HCT116 (cell line): ENCODE results near the gene HOTAIR. TPM values are rescaled to one million over a fixed set of nuclear protein-coding genes. Genes with fewer than 3 reads are reported as not detected.

Experiments used
- ATAC-seq: fragments of 200-7000 bp; cut with Tn5 transposase; 2 replicates; pipeline ENCODE4 v1.9.1; 2020; ENCODE audit warnings: mild to moderate bottlenecking, moderate library complexity
- BruUV-seq: library from RNA; stranded (reverse); fragments of 400-500 nt; replicated peaks from 2 replicates; lab custom pipeline; 2021; lab: Mats Ljungman, UMichigan
- CTCF ChIA-PET: fragments of 300-600 bp; sonication (Branson Sonifier 250); formaldehyde crosslinking; loops from one replicate; lab custom pipeline; 2021; ENCODE audit warnings: antibody characterized with exemption; lab: Charles Lee
- POLR2A ChIA-PET: fragments of 300-600, 350-600 bp; sonication (Branson Sonifier 250); formaldehyde crosslinking; loops from one replicate; lab custom pipeline; 2021; ENCODE audit warnings: antibody characterized with exemption; lab: Charles Lee
- RAD21 ChIA-PET, 2 experiments: fragments of 300-600 bp; sonication (Branson Sonifier 250); formaldehyde crosslinking; loops; one replicate each; lab custom pipeline; 2023; ENCODE audit warnings: low total read pairs in 2 of 2; ENCODE audit not compliant: uncharacterized antibody in 2 of 2, unreplicated experiment in 2 of 2, low non-redundant PET in 1 of 2; lab: Charles Lee
- DNase-seq: peaks from one replicate; pipeline ENCODE4 v3.0.0-alpha.2; 2010; ENCODE audit warnings: low read depth, low spot score
- H2AFZ ChIP-seq: fragments of 200-600 bp; shearing (Covaris generic), sonication (generic); 2 replicates; pipeline ENCODE4 v1.6.1; 2017; ENCODE audit warnings: low read depth, mixed run types, mixed read lengths, antibody characterized with exemption, low read length; ENCODE audit not compliant: poor library complexity, severe bottlenecking
- H3K27ac ChIP-seq: 2 replicates; pipeline ENCODE4 v1.5.1; 2012; ENCODE audit warnings: low read depth, low read length
- H3K27me3 ChIP-seq: fragments of 200-600 bp; sonication (generic); 2 replicates; pipeline ENCODE4 v1.6.1; 2016; ENCODE audit warnings: mixed run types, low read length, mixed read lengths; ENCODE audit not compliant: insufficient read depth
- H3K36me3 ChIP-seq, 2 experiments: fragments of 200-500 bp in 1 of 2; fragments of 200-600 bp in 1 of 2; sonication (Bioruptor generic) in 1 of 2; sonication (generic) in 1 of 2; 2 replicates each; pipeline versions ENCODE4 v1.5.1 to v1.6.1; 2014 to 2016; ENCODE audit warnings: low read length in 2 of 2, inconsistent platforms in 1 of 2, mixed read lengths in 1 of 2, mixed run types in 1 of 2; ENCODE audit not compliant: insufficient read depth in 2 of 2, control insufficient read depth in 1 of 2
- H3K4me1 ChIP-seq, 2 experiments: fragments of 200-600 bp in 1 of 2; sonication (generic) in 1 of 2; 2 replicates each; pipeline versions ENCODE4 v1.5.1 to v1.6.1; 2012 to 2017; ENCODE audit warnings: low read length in 2 of 2, inconsistent platforms in 1 of 2, mild to moderate bottlenecking in 1 of 2, mixed read lengths in 1 of 2, mixed run types in 1 of 2, moderate library complexity in 1 of 2; ENCODE audit not compliant: insufficient read depth in 2 of 2, control insufficient read depth in 1 of 2
- H3K4me2 ChIP-seq: fragments of 200-600 bp; sonication (generic); 2 replicates; pipeline ENCODE4 v1.6.1; 2017; ENCODE audit warnings: mixed run types, low read length, mixed read lengths
- H3K4me3 ChIP-seq, 2 experiments: fragments of 200-600 bp in 1 of 2; sonication (generic) in 1 of 2; replicated peaks in 1 of 2; 2 replicates each; pipeline ENCODE4 v1.5.1; 2011 to 2016; ENCODE audit warnings: low read length in 2 of 2, control low read depth in 1 of 2, low read depth in 1 of 2, mild to moderate bottlenecking in 1 of 2, mixed read lengths in 1 of 2, mixed run types in 1 of 2
- H3K79me2 ChIP-seq: fragments of 200-600 bp; sonication (generic); 2 replicates; pipeline ENCODE4 v1.6.1; 2017; ENCODE audit warnings: mild to moderate bottlenecking, mixed run types, low read length, moderate library complexity, mixed read lengths; ENCODE audit not compliant: insufficient read depth
- H3K9ac ChIP-seq: fragments of 200-600 bp; sonication (generic); 2 replicates; pipeline ENCODE4 v1.6.1; 2016; ENCODE audit warnings: low read length, mixed read lengths
- H3K9me2 ChIP-seq: fragments of 200-600 bp; sonication (generic), shearing (Covaris generic); 2 replicates; pipeline ENCODE4 v1.6.1; 2017; ENCODE audit warnings: mixed run types, mild to moderate bottlenecking, moderate library complexity; ENCODE audit not compliant: insufficient read depth
- H3K9me3 ChIP-seq, 2 experiments: fragments of 200-500 bp in 1 of 2; fragments of 200-600 bp in 1 of 2; sonication (Bioruptor generic) in 1 of 2; sonication (generic) in 1 of 2; 2 replicates each; pipeline ENCODE4 v1.6.1; 2014 to 2017; ENCODE audit warnings: low read length in 2 of 2, mixed read lengths in 2 of 2, inconsistent platforms in 1 of 2, low read depth in 1 of 2, mild to moderate bottlenecking in 1 of 2, mixed run types in 1 of 2, moderate library complexity in 1 of 2; ENCODE audit not compliant: control insufficient read depth in 1 of 2, insufficient read depth in 1 of 2
- H4K20me1 ChIP-seq: fragments of 200-600 bp; sonication (generic), shearing (Covaris generic); 2 replicates; pipeline ENCODE4 v1.6.1; 2017; ENCODE audit warnings: mixed run types, mild to moderate bottlenecking, moderate library complexity; ENCODE audit not compliant: insufficient read depth
- EGR1 ChIP-seq: IDR thresholded peaks from 2 replicates; pipeline ENCODE4 v1.6.1; 2012; ENCODE audit warnings: low read depth
- FOSL1 ChIP-seq: IDR thresholded peaks from 2 replicates; pipeline ENCODE4 v1.6.1; 2012; ENCODE audit warnings: low read depth
- MAX ChIP-seq: IDR thresholded peaks from 2 replicates; pipeline ENCODE4 v1.6.1; 2012
- POLR2A ChIP-seq: IDR thresholded peaks from 2 replicates; pipeline ENCODE4 v1.7.0; 2011; ENCODE audit warnings: borderline replicate concordance; ENCODE audit not compliant: insufficient read depth, insufficient read length; ENCODE audit errors: extremely low read depth
- SRF ChIP-seq: IDR thresholded peaks from 2 replicates; pipeline ENCODE4 v1.6.1; 2012; ENCODE audit warnings: low read depth
- TCF7L2 ChIP-seq: IDR thresholded peaks from 2 replicates; pipeline ENCODE4 v1.7.0; 2011; ENCODE audit warnings: borderline replicate concordance, inconsistent platforms; ENCODE audit not compliant: insufficient read depth, insufficient read length; ENCODE audit errors: extremely low read depth
- YY1 ChIP-seq: IDR thresholded peaks from 2 replicates; pipeline ENCODE4 v1.6.1; 2011; ENCODE audit warnings: low read length, low read depth, moderate library complexity, mild to moderate bottlenecking; ENCODE audit not compliant: insufficient replicate concordance; ENCODE audit errors: extremely low read depth
- ZBTB33 ChIP-seq: IDR thresholded peaks from 2 replicates; pipeline ENCODE4 v1.6.1; 2011; ENCODE audit warnings: mild to moderate bottlenecking, low read length, moderate library complexity; ENCODE audit not compliant: insufficient replicate concordance; ENCODE audit errors: extremely low read depth
- ZNF274 ChIP-seq: fragments of 200-500 bp; sonication (Bioruptor generic); IDR thresholded peaks from 2 replicates; pipeline ENCODE4 v1.6.1; 2014; ENCODE audit warnings: mild to moderate bottlenecking, low read depth, low read length, inconsistent platforms
- intact Hi-C: fragments of 100-400 bp; cut with micrococcal nuclease; formaldehyde crosslinking; loops from 2 replicates; pipeline ENCODE4 v1.10.0; 2022
- total RNA-seq: library from RNA; stranded (reverse); gene quantifications from one replicate; pipeline ENCODE4 v1.2.1, GENCODE V29; 2021; ENCODE audit not compliant: unreplicated experiment

HOTAIR gene
- total RNA-seq, 1 experiment from 2014 or later: 0.25 TPM

GRCh38 chr12:53930591-53931255 is 44.0 kb downstream of the HOTAIR start:
- H3K4me3 ChIP-seq: no peak overlapping the region
- ATAC-seq (no peak), DNase-seq (no peak)
- H3K79me2 ChIP-seq: no peaks in the 10 kb centered on the region
- H3K27me3 ChIP-seq: peaks cover 42% of the 10 kb centered on the region
- H2AFZ ChIP-seq: no peak overlapping the region
- ChIA-PET CTCF (no interaction called here), RAD21 (no interaction called here), POLR2A (no interaction called here)
- H3K36me3 ChIP-seq: no peaks in the 10 kb centered on the region
- H4K20me1 ChIP-seq: no peaks in the 10 kb centered on the region
- intact Hi-C loops: no loop called here
- H3K9ac ChIP-seq: no peak overlapping the region
- BruUV-seq: no TSS peak
- H3K4me1 ChIP-seq: no peaks in the 10 kb centered on the region
- H3K9me3 ChIP-seq: no peaks in the 10 kb centered on the region
- no peak overlapping the region for H3K27ac ChIP-seq
- H3K9me2 ChIP-seq: no peaks in the 10 kb centered on the region
- H3K4me2 ChIP-seq: no peak overlapping the region
- no peak for TF ChIP-seq YY1
- no peak for TF ChIP-seq ZNF274
- TF ChIP-seq FOSL1: no peak
- no peak for TF ChIP-seq MAX
- TF ChIP-seq EGR1: no peak
- no peak for TF ChIP-seq TCF7L2
- TF ChIP-seq SRF: no peak
- TF ChIP-seq ZBTB33: no peak
- no peak for TF ChIP-seq POLR2A
